Keratinocyte (primary cell): ENCODE results near the gene DDR2. TPM values are rescaled to one million over a fixed set of nuclear protein-coding genes. Genes with fewer than 3 reads are reported as not detected.

Experiments used
- DNase-seq: peaks from one replicate; pipeline ENCODE4 v3.0.0-alpha.2; 2011; ENCODE audit warnings: low read depth, missing footprints, low spot score
- FAIRE-seq: peaks from 2 replicates; lab custom pipeline; 2011; peaks lifted over from hg19 to GRCh38; lab: Jason Lieb, UNC
- H2AFZ ChIP-seq: 2 replicates; pipeline ENCODE4 v1.6.0; 2012; ENCODE audit warnings: low read length, control low read depth, inconsistent platforms; ENCODE audit not compliant: control insufficient read depth
- H3K27ac ChIP-seq: 2 replicates; pipeline ENCODE4 v1.5.1; 2011; ENCODE audit warnings: low read length; ENCODE audit not compliant: control insufficient read depth, insufficient read depth
- H3K27me3 ChIP-seq: 3 replicates; pipeline ENCODE4 v1.6.0; 2011; ENCODE audit warnings: low read length; ENCODE audit not compliant: control insufficient read depth, insufficient read depth; ENCODE audit errors: extremely low read depth
- H3K36me3 ChIP-seq, 2 experiments: 2 replicates in 1 of 2; 3 replicates in 1 of 2; pipeline ENCODE4 v1.5.1; 2011; ENCODE audit warnings: low read length in 2 of 2, mild to moderate bottlenecking in 1 of 2; ENCODE audit not compliant: control insufficient read depth in 2 of 2, insufficient read depth in 2 of 2; ENCODE audit errors: extremely low read depth in 1 of 2
- H3K4me1 ChIP-seq: 3 replicates; pipeline ENCODE4 v1.5.1; 2011; ENCODE audit warnings: low read length; ENCODE audit not compliant: control insufficient read depth, insufficient read depth; ENCODE audit errors: extremely low read depth
- H3K4me2 ChIP-seq: 3 replicates; pipeline ENCODE4 v1.6.0; 2011; ENCODE audit warnings: low read depth, low read length; ENCODE audit not compliant: control insufficient read depth, insufficient read depth; ENCODE audit errors: extremely low read depth
- H3K4me3 ChIP-seq, 3 experiments: fragments of 200-600 bp in 1 of 3; sonication (generic) in 1 of 3; 2 replicates in 2 of 3; 3 replicates in 1 of 3; pipeline ENCODE4 v1.5.1; 2011 to 2016; ENCODE audit warnings: low read length in 3 of 3, mild to moderate bottlenecking in 3 of 3, control low read depth in 2 of 3, inconsistent platforms in 1 of 3, low read depth in 1 of 3, mixed read lengths in 1 of 3, mixed run types in 1 of 3, moderate library complexity in 1 of 3; ENCODE audit not compliant: control insufficient read depth in 2 of 3, insufficient read depth in 2 of 3; ENCODE audit errors: extremely low read depth in 1 of 3
- H3K79me2 ChIP-seq: 2 replicates; pipeline ENCODE4 v1.6.0; 2012; ENCODE audit warnings: low read length; ENCODE audit not compliant: control insufficient read depth, insufficient read depth
- H3K9ac ChIP-seq: 3 replicates; pipeline ENCODE4 v1.6.0; 2011; ENCODE audit warnings: low read length; ENCODE audit not compliant: control insufficient read depth, insufficient read depth; ENCODE audit errors: extremely low read depth
- H3K9me1 ChIP-seq: 3 replicates; pipeline ENCODE4 v1.6.0; 2011; ENCODE audit warnings: low read length; ENCODE audit not compliant: control insufficient read depth, insufficient read depth; ENCODE audit errors: extremely low read depth
- H3K9me3 ChIP-seq: 2 replicates; pipeline ENCODE4 v1.5.1; 2012; ENCODE audit warnings: low read depth, low read length; ENCODE audit not compliant: control insufficient read depth
- H4K20me1 ChIP-seq: 3 replicates; pipeline ENCODE4 v1.6.0; 2011; ENCODE audit warnings: low read length; ENCODE audit not compliant: control insufficient read depth, insufficient read depth; ENCODE audit errors: extremely low read depth
- CTCF ChIP-seq, 3 experiments: IDR thresholded peaks in 1 of 3; conservative IDR thresholded peaks in 1 of 3; optimal IDR thresholded peaks in 1 of 3; 2 replicates in 2 of 3; 3 replicates in 1 of 3; pipeline versions ENCODE3 to v1.5.1; 2011; ENCODE audit warnings: low read length in 3 of 3, mild to moderate bottlenecking in 3 of 3, moderate library complexity in 2 of 3, control low read depth in 1 of 3, inconsistent platforms in 1 of 3; ENCODE audit not compliant: insufficient read depth in 2 of 3; ENCODE audit errors: extremely low read depth in 1 of 3
- EZH2 ChIP-seq: IDR thresholded peaks from one replicate; pipeline ENCODE4 v1.6.1; 2012; ENCODE audit warnings: inconsistent platforms, mild to moderate bottlenecking, low read length, moderate library complexity
- dilution Hi-C: fragments of 300-500 bp; cut with MboI; formaldehyde crosslinking; loops from one replicate; pipeline ENCODE4 v1.7.0; 2020; ENCODE audit warnings: low sequenced_read_pairs; ENCODE audit not compliant: extremely low pct_ligation_motif_present
- polyA plus RNA-seq, 5 experiments: library from polyadenylated mRNA; depleted of rRNA in 3 of 5; stranded (reverse) in 3 of 5; stranded (forward) in 1 of 5; unstranded in 1 of 5; fragments of >200 nt; gene quantifications; 1 replicate in 1 of 5; 2 replicates in 3 of 5; 3 replicates in 1 of 5; pipeline versions ENCODE4 v1.2.1 to v1.2.3, GENCODE V29; 2011 to 2012; ENCODE audit warnings: missing spikeins in 2 of 5, low read depth in 1 of 5, low replicate concordance in 1 of 5

Gene DDR2
- polyA plus RNA-seq, 1 donor (not counting 4 experiments of a cell fraction or from before 2014, with no cell fraction given): 0.39 TPM

- Histone ChIP-seq H3K4me1 (peaks cover 9% of the 10 kb centered on the region), H2AFZ (no peak overlapping the region), H3K79me2 (no peaks in the 10 kb centered on the region), H3K9ac (no peak overlapping the region), H3K4me2 (no peak overlapping the region), H3K9me3 (no peaks in the 10 kb centered on the region), H3K4me3 (no peak overlapping the region), H3K9me1 (no peaks in the 10 kb centered on the region), H4K20me1 (no peaks in the 10 kb centered on the region), H3K27ac (no peak overlapping the region), H3K36me3 (no peaks in the 10 kb centered on the region), H3K27me3 (no peaks in the 10 kb centered on the region)
- DNase-seq (no peak), FAIRE-seq (no peak)
- dilution Hi-C loops: no loop called here
- TF ChIP-seq EZH2: no peak
- no peak for TF ChIP-seq CTCF (optimal IDR thresholded peaks at IDR 0.05 in 1 of 3, IDR thresholded peaks at IDR 0.05 in 1 of 3, conservative IDR thresholded peaks at IDR 0.05 in 1 of 3; ENCODE audit: extremely low read depth in 1 of 3, insufficient read depth in 2 of 3, low read length in 3 of 3)
These were observed 48.3 kb downstream of the DDR2 start for GRCh38 chr1:162680419-162681121.

GRCh38 chr1:162681122-162681436, 48.8 kb downstream of the DDR2 start:
- dilution Hi-C loops: no loop called here

More at GRCh38 chr1:162681122-162681436, 48.8 kb downstream of the DDR2 start:
- Histone ChIP-seq H3K9me1 (no peaks in the 10 kb centered on the region), H3K9ac (no peak overlapping the region), H3K27me3 (no peaks in the 10 kb centered on the region), H3K4me1 (peaks cover 9% of the 10 kb centered on the region), H3K9me3 (no peaks in the 10 kb centered on the region), H3K4me2 (no peak overlapping the region), H3K36me3 (no peaks in the 10 kb centered on the region), H4K20me1 (no peaks in the 10 kb centered on the region), H3K27ac (no peak overlapping the region), H3K79me2 (no peaks in the 10 kb centered on the region), H2AFZ (no peak overlapping the region), H3K4me3 (no peak overlapping the region)
- no peak for DNase-seq
- no peak for FAIRE-seq
- TF ChIP-seq EZH2 (no peak), CTCF (optimal IDR thresholded peaks at IDR 0.05 in 1 of 3, IDR thresholded peaks at IDR 0.05 in 1 of 3, conservative IDR thresholded peaks at IDR 0.05 in 1 of 3; ENCODE audit: extremely low read depth in 1 of 3, insufficient read depth in 2 of 3, low read length in 3 of 3) (no peak)
